Stimulated activated CD4-positive, alpha-beta T cell treated with anti-CD3 and anti-CD28 coated beads, TNF-alpha, amount 100 ng/mL, for 1 hour (primary cell): ENCODE data around the gene RANBP3.
"Not testable (repeated sequence)": the region's sequence is repeated elsewhere in the genome, so short reads cannot be mapped to it uniquely, and the experiment has no call there.

Experiments used
- DNase-seq, 3 donors: peaks; one replicate each; pipeline ENCODE4 v3.0.0-alpha.2; 2020; ENCODE audit warnings: low read depth in 3 of 3, low spot score in 1 of 3

The RANBP3 gene

GRCh38 chr19:5889288-5889971, 88.5 kb downstream of the RANBP3 start:
- no peak for DNase-seq

DNA sequence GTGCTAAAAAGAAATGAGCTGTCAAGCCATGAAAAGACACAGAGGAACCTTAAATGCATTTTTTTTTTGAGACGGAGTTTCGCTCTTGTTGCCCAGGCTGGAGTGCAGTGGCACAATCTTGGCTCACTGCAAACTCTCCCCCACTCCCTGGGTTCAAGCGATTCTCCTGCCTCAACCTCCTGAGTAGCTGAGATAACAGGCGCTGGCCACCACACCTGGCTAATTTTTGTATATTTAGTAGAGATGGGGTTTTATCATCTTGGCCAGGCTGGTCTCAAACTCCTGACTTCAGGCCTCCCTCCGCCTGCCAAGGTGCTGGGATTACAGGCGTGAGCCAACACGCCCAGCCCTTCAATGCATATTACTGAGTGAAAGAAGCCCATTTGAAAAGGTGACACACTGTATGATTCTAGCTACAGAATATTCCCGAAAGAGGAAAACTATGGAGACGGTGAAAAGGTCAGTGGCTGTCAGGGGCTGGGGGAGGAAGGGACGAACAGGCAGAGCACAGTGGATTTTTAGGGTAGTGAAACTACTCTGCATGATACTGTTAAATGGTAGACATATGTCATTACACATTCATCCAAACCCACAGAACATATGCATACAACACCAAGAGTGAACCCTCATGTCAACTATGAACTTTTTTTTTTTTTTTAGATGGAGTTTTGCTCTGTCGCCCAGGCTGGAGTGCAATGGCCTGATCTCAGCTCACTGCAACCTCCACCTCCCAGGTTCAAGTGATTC, 93.7 kb downstream of the RANBP3 start:
- not testable (repeated sequence) for DNase-seq

- DNase-seq, result not testable (repeated sequence)
Observed at GRCh38 chr19:5883157-5883873, 94.6 kb downstream of the RANBP3 start.

GRCh38 chr19:5882421-5882968, 95.4 kb downstream of the RANBP3 start:
- DNase-seq, result no peak

GRCh38 chr19:5881543-5882299, 96.2 kb downstream of the RANBP3 start:
- no peak for DNase-seq

- no peak for DNase-seq
Observed at GRCh38 chr19:5880604-5881078, 97.3 kb downstream of the RANBP3 start.

DNA sequence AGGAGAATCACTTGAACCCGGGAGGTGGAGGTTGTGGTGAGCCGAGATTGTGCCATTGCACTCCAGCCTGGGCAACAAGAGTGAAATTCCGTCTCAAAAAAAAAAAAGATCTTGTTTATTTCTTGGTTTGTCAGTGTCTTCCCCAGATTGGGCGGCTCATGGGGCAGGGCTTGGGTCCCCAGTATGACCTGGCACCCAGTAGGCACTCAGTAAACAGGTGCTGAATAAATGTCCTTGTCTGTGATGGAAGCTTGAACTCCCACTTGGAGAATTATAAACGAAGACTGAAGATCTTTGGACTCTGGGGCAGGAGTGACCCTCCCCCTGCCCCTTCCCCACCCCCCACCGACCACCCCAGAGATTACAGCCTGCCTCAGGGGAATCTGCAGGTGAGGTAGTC, 97.7 kb downstream of the RANBP3 start:
- no peak for DNase-seq

DNA sequence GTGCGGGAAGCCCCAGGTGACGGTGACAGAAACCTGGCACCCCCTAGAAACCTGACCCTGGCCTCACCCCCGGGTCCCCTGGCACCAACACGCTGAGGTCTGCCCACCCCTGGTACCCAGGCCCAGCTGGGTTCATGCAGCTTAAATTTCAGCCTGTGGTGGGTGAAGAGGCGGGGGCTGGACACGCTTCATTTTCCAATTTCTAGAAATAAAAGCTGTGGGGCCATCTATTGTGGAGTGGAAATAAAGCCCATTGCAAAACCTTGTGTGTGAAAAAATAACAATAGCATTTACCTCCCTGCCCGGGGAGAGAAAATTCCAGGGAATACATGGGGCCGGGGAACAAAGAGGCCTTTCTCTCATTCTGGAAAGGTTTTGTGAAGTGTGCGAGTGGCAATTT, 100.1 kb downstream of the RANBP3 start:
- DNase-seq, result no peak

GRCh38 chr19:5877427-5877826, 100.5 kb downstream of the RANBP3 start:
- no peak for DNase-seq

- not testable (repeated sequence) for DNase-seq
Observed at GRCh38 chr19:5874496-5874895, 103.4 kb downstream of the RANBP3 start.

DNA sequence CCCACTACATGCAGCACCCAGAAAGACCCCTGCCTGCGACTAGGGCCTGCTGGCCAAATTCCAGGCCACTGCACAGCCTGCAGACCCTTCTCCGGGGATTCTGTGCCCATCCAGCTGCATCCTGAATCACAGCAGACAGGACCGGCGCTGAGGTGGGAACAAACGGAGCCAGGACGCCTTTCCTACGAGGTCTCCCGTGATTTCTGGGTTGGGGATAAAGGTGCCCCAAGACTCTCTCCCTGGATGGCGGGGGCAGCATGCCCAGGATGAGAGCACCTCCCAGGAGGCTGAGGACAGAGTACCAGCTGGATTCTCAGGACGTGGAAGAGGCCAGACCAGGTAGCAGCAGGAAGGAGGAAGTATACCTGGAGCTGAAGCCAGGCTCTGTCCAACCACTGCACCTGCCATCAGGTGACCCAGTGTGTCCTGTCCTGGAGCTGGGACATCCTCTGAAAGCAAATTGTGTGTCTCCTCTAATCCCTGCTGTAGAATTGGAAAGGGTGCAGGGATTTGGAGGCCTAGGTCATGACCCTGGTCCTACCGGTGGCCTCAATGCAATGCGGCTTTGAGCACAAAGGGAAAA, 104.2 kb downstream of the RANBP3 start:
- no peak for DNase-seq

DNA sequence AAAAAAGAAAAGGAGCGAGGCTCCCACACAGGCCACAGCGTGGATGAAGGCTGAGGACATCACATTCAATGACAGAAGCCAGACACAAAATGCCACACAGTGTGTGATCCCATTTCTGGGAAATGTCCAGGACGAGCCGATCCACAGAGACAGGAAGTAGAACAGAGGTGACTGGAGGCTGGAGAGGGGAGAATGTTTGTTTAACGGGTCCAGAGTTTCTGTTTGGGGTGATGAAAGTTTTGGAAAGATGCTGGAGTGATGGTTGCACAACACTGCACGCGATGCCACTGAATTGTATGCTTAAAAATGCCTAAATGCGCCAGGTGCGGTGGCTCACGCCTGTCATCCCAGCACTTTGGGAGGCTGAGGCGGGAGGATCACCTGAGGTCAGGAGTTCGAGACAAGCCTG, 107.0 kb downstream of the RANBP3 start:
- DNase-seq, result no peak

DNA sequence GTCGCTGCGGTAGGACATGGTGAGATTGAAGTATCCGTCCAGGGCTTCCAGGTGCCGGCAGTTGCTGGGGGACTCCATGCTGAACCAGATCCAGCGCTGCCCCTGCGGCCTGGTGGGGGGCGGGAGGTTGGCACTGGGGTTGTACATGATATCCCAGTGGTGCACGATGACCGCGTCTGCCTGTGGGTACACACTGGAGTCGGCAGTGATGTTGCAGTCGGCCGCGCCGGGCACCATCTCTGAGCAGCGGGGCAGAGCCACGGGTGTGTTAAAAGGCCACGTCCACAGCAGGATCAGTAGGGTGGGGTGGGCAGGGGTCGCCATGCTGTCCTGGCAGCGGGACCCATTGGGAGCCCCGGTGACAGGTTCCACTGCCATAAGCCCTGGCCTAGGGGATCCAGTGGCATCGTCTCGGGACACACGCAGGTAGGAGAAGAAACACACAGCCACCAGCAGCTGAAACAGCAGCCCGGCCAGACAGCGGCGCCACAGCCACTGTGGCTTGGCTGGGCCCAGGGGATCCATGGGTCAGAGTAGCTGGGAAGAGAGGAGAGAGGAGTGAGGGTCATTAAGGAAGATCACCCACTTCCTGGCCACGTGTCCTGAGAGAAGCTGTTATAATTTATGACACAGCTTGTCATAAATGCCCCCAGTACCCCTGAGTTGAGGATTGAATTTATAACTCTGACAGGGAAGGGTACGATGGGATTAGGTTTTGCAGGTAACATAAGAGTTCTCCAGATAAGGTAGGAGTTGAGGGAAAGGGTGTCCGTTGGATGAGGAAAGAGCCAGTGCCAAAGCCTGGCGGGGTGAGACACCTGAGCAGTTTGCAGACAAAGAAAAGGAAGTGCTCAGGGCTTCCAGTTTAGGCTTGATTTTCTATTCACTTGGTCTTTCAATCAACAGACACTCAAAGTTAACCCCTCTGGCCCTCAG, 110.5 kb downstream of the RANBP3 start:
- no peak for DNase-seq
